Measurements from ENCODE around the gene ANAPC16.

- TF ChIP-seq REST (IDR thresholded peaks at IDR 0.05; ENCODE audit: borderline replicate concordance) (no peak), CTCF (IDR thresholded peaks at IDR 0.05; ENCODE audit: poor library complexity, severe bottlenecking) (no peak), RAD21 (conservative IDR thresholded peaks at IDR 0.05) (no peak)
These were observed 14.9 kb upstream of the ANAPC16 start for GRCh38 chr10:72200883-72201282.
